NCI-H1105 (cell line): Measurements from ENCODE around the gene CLMN.

Source experiments
- DNase-seq: peaks from one replicate; lab custom pipeline; 2025; lab: John Stamatoyannopoulos, UW

The CLMN gene

DNA sequence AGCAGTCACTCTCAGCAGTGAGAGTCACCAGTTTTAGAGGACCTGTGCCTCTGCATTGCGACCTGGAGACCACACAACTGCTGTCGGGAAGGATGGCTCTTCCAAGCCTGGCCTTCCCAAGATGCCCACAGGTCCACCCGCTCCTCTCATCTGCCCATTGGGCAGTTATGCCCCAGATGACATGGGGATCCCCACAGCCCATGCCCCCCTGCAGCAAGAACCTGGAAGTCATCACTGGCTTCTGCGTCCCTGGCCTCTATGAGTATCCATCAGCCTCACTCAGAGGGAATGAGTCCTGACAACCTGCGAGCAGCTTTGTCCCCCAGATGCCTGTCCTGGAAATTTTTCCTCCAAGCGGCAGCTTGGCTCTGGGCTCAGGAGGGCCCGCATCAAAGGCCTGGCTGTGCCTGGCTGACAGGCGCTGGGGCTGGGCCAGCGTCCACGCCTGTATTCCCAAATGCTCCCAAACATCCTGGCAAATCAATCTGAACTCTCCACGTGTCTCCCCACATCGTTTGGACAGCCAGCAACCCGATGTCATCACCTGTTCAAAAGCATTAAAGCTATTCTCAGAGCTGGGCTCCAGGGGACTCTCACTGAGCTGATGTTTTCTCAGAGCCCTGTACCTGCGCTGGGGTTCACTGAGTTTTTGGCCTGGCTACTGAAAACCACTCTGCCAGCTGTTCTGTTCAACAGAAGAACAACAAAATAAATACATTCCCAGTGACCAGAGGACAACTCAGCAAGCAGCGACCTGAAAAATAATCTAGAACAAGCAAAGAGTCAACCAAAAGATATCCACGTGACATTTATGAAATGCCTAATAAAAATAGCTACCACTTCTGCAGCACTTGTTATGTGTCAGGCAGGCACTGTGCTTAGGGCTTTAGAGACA lies 57.8 kb downstream of the CLMN start:
- DNase-seq = no peak

DNA sequence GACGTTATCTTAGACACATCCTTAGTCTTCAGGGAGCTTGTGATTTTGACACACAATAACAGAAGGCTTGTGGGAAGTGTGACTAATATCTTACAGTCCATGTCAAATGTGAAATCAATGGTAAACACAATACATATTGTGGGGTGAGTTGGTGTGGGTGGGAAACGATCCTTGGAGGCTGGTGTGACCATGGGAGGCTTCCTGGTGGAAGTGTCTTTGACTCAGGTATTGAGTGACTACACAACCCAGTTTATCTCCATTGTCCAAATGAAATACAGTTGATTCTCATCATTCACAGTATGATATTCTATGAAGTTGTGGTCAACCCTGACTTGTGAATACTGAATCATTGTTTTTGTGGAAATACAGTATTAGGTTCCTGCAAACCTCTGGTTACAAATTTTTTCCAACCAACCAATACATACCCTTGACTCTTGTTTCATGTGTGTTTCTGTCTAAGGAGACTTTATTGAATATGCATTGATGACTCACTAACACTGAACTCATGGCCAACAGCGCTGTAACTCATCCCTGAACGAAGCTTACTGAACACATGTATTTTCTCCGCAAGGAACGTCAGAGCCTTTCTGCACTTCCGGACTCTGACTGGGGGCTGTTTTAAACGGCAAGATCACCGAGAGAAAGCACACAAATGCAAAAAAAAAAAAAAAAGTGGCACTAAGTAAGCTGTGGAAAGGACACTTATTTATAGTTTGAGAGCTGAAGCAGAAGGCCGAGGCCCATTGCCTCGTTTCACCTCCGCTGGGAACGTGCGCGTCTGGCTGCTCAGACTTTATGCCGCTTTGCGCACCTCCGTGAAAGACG lies 59.0 kb downstream of the CLMN start:
- DNase-seq = no peak

DNA sequence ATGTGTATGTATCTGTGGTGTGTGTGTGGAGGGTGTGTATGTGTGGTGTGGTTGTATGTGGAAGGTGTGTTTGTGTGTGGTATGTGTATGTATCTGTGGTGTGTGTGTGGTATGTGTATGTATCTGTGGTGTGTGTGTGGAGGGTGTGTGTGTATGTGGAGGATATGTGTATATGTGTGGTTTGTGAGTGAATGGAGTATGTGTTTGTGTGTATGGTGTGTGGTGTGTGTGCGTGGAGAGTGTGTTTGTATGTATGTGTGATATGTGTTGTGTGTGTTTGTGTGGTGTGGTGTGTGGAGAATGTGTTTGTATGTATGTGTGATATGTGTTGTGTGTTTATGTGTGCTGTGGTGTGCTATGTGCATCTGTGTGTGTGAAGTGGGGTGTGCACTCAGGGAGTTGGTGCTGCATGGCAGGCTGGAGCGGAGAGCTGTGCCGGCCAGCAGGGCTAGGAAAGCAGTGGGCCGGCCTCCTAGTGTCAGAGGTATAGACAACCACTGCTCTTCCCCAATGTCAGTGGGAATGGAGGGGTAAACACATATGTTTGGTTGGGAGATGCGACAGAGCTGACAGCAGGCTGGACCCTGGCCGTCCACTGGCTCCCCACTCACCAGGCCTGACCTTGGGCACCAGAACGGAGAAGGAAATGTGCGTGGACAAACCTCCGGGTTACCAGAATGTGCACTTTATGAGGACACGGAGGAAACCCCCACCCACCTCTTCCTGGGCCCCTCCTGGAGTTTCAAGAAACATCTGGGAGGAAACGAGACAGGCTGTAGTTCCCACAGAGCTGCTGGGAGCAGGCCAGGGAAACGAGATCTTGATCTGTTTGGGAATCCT lies 60.7 kb downstream of the CLMN start:
- no peak for DNase-seq

DNA sequence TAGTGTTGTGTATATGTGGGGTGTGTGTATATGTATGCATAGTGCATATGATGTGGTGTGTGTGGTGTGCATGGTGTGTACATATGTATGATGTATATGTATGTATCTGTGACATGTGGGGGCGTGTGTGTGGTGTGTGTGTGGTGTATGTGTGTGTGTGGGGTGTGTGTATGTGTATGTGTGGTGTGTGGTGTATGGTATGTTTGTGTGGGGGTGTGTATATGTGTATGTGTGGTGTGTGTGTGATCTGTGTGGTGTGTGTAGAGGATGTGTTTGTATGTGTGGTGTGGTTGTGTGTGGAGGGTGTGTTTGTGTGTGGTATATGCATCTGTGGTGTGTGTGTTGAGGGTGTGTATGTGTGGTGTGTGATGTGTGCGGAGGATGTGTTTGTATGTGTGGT lies 61.6 kb downstream of the CLMN start:
- no peak for DNase-seq

DNA sequence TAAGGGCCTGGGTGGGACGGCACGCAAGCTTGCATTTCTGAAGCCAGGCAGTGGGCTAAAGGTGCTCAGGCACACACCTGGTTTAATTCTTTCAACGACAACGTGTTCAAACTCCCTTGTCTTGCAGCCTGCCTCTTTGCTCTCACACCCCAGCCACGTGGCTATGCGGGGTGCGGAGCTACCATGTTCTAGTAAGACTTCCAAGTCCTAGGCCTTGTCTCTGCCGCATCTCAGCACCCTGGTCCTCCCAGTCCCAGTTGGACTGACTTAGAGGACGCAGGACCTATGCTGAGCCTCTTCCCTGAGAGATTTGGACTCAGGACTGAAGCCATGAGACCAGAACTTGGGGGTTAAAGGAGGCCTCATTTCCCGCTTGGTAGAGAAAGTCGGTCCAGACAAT lies 62.2 kb downstream of the CLMN start:
- no peak for DNase-seq

DNA sequence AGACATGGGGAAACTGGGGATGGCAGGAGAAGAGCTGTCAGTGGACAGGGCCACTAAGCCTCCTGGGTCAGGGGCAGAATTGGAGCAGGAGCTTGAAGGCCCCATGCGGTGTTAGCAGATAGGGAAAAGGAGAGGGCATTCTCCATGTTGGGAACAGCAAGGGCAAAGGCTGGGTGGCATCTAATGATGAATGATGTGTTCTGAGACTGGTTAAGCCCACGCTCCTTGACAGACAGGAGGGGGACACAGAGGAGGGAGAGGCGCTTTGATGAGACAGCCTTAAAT lies 63.0 kb downstream of the CLMN start:
- DNase-seq = no peak

DNA sequence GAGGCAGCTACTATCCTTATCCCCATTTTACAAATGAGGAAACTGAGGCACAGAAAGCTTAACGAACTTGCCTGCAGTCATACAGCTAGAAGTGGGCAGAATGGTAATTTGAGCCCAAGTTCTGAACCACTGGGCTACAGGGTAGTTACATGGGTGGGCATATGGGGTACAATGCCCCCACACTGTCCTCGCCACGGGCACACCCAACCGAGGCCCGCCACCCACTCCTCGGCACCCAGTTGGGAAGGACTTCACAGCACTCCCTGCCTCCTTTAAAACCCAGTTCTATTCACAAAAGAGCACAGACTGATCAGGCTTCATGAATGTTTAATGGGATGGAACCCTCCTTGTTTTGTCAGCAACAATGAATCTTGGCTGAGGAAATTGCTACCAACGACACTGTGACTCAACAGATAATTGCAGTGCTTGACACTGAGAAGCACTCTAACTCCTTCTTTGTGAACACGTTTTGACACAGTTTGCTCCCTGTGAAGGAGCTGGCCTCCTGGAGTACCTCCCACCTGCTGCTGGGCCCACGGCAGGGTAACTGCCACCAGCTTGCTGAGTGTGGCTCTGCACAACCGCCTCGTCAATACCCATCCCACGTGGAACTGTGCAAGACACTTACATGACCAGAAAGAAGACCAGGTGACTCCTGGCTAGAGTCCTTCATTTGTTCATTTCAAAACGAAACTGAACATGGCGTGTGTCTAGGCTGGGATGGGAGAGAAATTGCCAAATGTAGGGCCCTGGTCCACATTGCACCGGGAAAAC lies 63.5 kb downstream of the CLMN start:
- DNase-seq = peak; percentile 65

DNA sequence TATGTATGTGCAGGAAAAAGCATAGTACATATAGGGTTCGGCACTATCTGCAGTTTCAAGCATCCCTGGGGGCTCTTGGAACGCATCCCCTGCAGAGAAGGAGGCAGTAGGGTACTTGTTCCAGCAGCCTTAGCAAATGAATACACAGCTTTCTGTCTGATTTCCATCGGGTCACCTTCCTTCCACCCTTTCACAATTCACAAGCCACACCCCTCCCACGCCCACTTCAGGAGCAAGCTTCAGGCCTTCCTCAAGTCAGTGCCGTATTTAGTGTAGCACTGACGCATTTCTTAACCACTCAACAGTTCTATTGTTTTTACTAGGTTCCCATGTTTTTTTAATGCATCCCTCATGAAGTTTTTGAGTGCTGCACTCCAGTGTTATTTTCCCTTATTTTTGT lies 64.2 kb downstream of the CLMN start:
- DNase-seq = no peak

DNA sequence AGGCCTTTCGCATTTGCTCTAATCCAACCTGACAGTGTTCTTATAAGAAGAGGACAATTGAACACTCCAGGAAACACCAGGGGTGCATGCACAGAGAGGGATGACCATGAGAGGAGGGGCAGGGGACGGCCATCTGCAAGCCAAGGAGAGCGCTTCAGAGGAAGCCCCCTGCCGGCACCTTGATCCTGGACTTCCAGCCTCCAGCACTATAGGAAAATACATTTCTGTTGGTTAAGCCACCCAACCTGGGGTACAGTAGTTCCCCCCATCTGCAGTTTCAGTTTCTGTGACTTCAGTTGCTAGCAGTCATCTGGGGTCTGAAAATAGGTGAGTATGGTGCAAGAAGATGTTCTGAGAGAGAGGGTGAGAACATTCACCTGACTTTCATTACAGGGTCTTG lies 64.7 kb downstream of the CLMN start:
- no peak for DNase-seq

DNA sequence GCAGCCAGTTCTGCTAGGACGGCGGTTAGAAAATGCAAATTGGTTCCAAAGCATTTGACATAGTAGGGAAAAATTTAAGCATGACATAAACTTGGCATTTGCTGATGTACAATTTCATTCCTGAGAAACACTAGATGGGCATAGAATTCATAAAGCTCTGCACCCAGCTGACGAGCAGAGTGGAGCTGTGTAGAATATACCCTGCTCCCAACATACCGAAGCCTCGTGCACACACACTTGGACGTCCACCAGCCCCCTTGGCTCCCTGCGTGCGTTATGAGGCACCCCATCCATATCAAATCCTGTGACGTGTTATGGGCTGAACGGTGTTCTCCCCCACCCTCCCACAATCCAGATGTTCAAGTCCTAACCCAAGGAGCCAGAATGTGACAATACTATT lies 65.4 kb downstream of the CLMN start:
- DNase-seq = no peak

DNA sequence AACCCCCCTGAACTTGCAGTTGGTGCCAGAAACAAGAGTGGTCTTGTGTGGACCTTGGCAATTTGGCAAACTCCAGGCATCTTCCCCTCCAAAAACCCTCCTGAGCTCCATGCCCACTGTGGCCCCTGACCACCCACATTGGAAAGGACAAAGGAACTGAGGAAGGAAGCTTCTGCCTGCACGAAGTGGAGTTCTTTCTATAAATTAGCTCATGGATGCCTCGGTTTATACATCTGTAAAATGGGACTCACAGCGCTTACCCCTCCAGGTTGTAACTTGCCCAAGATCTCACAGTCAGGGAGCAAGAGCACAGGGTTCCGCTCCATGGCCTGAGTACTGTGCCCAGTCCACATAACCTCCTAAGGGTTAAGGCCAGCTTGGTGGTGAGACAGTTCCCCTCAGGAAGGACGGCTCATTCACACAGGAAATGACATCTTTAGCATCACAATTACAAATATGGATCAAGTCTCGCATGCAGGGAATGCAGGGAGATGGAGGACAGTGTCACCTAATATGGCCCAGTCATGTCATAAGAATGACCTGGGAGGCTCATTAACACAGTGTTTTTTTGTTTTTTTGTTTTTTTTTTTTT lies 66.6 kb downstream of the CLMN start:
- no peak for DNase-seq

DNA sequence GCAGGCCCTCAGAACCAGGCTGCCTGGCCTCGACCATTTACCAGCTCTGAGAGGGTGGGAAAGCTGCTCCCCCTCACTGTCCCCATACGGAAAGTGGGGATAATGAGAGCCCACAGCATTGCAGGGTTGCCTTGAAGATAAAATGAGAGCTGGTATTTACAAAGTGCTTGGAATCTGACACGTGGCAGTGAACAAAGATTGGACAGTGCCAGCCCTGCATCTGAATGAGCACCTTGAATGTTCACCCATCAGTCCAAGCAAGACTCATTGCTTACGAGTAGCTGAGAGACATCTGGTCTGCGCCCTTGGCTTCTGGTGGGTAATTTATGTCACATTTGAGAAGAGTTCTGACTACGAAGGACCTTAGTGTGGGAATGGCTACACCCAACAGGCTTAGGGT lies 67.5 kb downstream of the CLMN start:
- DNase-seq = no peak

DNA sequence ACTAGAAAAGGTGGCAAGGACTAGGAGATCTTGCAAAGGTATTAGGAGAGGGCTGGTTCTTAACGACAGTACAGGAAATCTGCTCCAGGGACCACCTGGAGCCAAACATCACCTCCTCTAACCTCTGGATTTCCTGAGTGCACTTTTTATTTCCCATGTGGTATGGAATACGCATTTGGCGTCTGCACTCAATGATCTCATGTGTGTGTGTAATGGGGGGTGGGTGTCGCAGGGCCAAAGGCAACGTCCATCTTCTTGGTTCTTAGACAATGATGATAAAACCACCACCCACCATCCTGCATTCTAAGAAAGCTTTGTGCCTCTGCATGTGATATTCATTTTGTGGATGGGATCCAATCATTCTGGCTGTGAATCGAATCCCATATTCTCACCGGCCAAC lies 68.8 kb downstream of the CLMN start:
- no peak for DNase-seq

DNA sequence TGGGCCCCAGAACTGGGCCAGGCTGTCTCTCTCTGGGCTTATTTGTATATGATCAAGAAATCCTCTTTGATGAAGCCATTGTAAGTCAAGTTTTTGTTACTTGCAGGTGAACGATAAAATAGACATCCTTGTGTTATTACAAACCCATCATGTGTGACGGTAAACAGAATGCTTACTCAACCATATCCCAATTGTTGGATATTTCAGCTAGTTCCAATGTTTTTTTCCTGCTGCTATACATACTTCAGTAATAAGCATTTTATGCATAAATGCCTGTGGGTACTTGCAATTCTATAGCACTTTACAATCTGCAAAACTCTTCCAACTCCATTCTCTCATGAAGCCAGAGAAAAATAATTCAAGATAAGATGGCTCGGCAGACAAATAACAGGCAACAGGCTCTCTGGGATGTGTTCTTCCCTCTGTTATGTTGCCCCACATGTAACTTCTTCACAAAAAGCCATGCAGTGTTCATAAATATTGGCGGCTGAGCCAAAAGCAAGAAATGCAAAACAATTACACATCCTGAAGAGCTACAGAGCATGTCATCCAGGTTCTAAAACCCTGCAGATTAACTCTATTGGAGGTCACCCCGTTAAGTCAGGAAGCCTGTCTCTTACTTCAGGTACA lies 69.5 kb downstream of the CLMN start:
- DNase-seq = no peak

DNA sequence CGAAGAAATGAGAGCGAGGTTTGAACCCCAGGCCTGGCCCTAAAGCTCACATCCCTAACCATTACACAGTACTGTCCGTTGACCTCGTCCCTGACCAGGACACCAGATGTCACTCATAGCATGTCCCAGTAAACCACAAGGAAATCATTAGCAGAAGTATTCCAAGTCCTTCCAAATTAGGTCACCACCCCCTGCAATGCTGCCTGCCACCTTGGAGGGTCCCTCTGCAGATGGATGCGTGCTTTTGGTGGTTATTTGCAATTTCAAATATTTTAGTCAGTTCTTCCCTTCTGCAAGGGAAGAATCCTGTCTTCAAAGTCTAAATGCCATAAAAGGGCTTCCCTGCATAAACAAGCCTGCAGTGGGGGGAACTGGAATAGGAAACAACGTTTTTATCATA lies 71.3 kb downstream of the CLMN start:
- DNase-seq = no peak

DNA sequence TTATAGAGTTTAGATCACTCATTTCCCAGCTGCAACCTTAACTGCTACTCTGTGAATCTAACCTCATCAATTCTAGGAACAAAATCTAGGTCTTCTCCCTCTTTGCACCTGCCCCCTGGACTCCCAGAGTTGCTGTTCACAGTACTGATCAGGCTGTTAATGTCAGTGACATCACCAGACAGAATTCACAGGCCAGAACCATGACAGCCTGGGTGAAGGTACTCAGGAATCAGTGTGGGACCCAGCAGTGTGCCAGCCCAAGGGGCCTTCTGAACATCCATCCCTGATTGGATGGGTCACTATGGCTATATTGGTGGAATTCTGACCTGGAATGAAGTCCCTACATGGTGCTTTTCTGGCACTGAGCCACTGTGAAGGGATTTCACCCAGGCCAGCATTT lies 72.8 kb downstream of the CLMN start:
- DNase-seq = no peak

DNA sequence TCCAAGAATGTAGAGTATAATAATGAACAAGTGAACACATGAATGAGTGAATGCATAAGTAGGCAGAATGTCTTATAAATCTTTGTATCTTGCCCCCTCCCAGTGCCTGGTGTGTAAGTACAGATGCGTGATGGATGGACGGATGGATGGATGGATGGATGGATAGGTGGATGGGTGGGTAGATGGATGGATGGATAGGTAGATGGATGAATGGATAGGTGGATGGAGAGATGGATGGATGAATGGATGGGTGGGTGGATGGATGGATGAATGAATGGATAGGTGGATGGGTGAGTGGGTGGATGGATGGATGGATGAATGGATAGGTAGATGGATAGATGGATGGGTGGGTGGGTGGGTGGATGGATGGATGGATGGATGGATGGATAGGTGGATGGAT lies 74.4 kb downstream of the CLMN start:
- no peak for DNase-seq

DNA sequence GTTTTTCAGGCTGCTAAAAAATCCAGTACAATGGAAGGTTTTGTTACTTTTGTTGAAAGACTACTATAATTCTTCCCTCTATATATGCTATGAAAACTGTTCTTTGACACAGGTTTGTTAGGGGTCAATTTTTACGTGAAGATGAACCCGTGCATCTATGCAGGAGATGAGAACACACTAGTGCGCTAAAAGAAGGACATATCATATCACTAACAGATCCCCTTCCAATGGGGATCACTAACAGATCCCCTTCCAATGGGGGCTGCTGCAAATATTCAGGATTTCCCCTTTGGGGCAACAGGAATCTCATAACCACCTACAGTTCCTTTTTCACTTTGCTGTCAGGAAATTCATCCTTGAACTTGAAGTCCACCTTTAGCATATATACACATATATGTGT lies 75.1 kb downstream of the CLMN start:
- no peak for DNase-seq

DNA sequence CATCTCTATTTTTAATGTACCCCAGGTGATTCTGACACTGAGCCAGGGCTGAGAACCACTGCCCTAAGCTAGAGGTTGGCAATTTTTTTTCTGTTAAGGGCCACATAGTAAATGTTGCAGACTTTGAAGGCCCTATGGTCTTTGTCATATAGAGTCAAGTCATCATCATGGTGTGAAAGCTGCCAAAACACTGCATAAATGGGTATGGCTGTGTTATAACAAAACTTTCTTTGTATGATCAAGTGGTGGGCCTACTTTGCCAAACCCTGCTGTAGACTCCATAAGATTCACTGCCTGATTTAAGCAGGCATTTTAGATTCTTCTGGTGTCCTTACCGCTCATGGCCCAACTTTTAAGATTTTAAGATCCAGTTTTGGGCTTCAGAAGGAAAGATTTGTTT lies 76.8 kb downstream of the CLMN start:
- no peak for DNase-seq

DNA sequence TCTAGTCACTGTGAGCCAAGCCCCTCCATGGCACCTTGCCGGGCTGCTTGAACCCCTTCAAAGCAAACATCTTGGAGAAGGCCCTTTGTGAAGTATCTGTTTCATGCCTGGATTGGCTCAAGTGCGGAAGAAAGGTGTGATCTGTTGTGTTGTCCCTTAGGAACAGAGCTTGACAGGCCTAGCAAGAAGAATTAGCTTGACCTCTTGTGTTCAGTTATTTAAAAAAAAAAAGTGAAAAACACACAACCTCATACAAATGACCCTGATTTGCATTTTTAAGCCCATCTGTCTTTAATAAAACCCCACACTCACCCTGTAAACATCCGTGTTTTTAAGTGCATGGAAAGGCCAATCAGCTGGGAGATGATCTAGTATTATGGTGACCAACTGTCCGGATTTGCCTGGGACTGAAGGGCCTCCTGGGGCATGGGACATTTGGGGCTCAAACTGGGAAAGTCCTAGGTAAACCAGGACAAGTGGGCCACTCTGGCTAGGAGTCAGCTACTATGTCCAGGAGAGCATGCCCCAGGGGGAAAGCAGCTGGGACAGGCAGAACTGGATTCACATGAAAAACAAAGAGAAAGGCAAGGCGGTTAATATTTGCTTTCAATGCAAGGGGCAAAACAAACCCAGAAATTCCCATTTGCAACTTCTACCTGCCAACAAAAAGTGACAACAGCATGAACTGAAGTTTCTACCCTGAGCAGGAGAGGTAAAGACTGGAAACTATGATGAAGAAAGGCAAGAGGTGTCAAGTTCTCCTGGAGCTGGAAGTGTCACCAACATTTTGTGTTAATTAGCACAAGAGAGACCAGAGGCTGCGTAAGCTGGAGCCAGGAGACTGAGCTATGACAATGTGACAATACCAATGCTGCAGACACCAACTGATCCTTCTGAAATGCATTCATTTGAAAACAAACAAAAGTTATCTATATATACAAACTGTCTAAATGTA lies 78.6 kb downstream of the CLMN start:
- DNase-seq = no peak
